ENCODE measurements around the gene NGDN. TPM values are rescaled to one million over a fixed set of nuclear protein-coding genes. Genes with fewer than 3 reads are reported as not detected.
"Not testable (repeated sequence)": the region's sequence is repeated elsewhere in the genome, so short reads cannot be mapped to it uniquely, and the experiment has no call there.

Gene NGDN
- 10 to 100 TPM; 25.4 to 42.6 (median 35.5) TPM for total RNA-seq

- TF ChIP-seq CTCF (IDR thresholded peaks at IDR 0.05) (peak; percentile 60 to 95 (median 91)), EP300 (IDR thresholded peaks at IDR 0.05) (no peak), POLR2A (IDR thresholded peaks at IDR 0.05) (peak in 2 of 4 donors; percentile 72 to 82), POLR2AphosphoS5 (IDR thresholded peaks at IDR 0.05) (peak; percentile 89 to 91)
- Histone ChIP-seq H3K4me1 (peaks cover 7 to 10% (median 7%) of the 10 kb centered on the region in 4 donors), H3K27me3 (no peaks in the 10 kb centered on the region), H3K36me3 (peaks cover 11 to 36% (median 30%) of the 10 kb centered on the region in 4 donors), H3K27ac (peak within 1 kb of the TSS; percentile 80 to 85 (median 84)), H3K9me3 (no peaks in the 10 kb centered on the region), H3K4me3 (peak within 1 kb of the TSS; percentile 75 to 86 (median 79))
- WGBS, 2 donors = 5 to 7% methylated on average over 35 to 41 of the region's 41 CpGs
- DNase-seq = peak; percentile 78 to 95
- peak; percentile 98 for ATAC-seq (ENCODE audit: low FRiP score in 2 of 2)
These were observed at the start of gene NGDN for GRCh38 chr14:23469127-23469905. Gene NGDN, plus strand, starts transcription at chr14:23469703. Its CDS starts 13 bp downstream, at chr14:23469716.

- H3K27ac ChIP-seq = no peak overlapping the region
- no peak for TF ChIP-seq CTCF (IDR thresholded peaks at IDR 0.05)
- no peak for TF ChIP-seq POLR2AphosphoS5 (IDR thresholded peaks at IDR 0.05)
- no peak for TF ChIP-seq POLR2A (IDR thresholded peaks at IDR 0.05)
- TF ChIP-seq EP300 (IDR thresholded peaks at IDR 0.05) = no peak
- no peak overlapping the region for H3K4me3 ChIP-seq
- ATAC-seq (ENCODE audit: low FRiP score in 2 of 2) (no peak), DNase-seq (no peak)
- no peaks in the 10 kb centered on the region for H3K27me3 ChIP-seq
- H3K36me3 ChIP-seq = no peaks in the 10 kb centered on the region
- H3K4me1 ChIP-seq = no peaks in the 10 kb centered on the region
- no peaks in the 10 kb centered on the region for H3K9me3 ChIP-seq
These were observed 47.9 kb upstream of the NGDN start for GRCh38 chr14:23421594-23421993.

- Histone ChIP-seq H3K36me3 (no peaks in the 10 kb centered on the region), H3K9me3 (no peaks in the 10 kb centered on the region), H3K4me3 (no peak overlapping the region), H3K4me1 (no peaks in the 10 kb centered on the region), H3K27me3 (no peaks in the 10 kb centered on the region), H3K27ac (no peak overlapping the region)
- TF ChIP-seq EP300 (IDR thresholded peaks at IDR 0.05) (no peak), POLR2AphosphoS5 (IDR thresholded peaks at IDR 0.05) (no peak), CTCF (IDR thresholded peaks at IDR 0.05) (no peak), POLR2A (IDR thresholded peaks at IDR 0.05) (no peak)
- WGBS, 2 donors = 89 to 91% methylated on average over 6 of the region's 6 CpGs
- ATAC-seq (ENCODE audit: low FRiP score in 2 of 2) = no peak
- no peak for DNase-seq
These were observed 45.8 kb upstream of the NGDN start for GRCh38 chr14:23423657-23424056.

GRCh38 chr14:23425169-23425568 is 44.3 kb upstream of the NGDN start:
- ATAC-seq (ENCODE audit: low FRiP score in 2 of 2) = no peak
- Histone ChIP-seq H3K9me3 (no peaks in the 10 kb centered on the region), H3K27me3 (no peaks in the 10 kb centered on the region), H3K27ac (no peak overlapping the region), H3K4me3 (no peak overlapping the region), H3K4me1 (no peaks in the 10 kb centered on the region), H3K36me3 (no peaks in the 10 kb centered on the region)
- WGBS, 2 donors = 74 to 78% methylated on average over 10 of the region's 10 CpGs
- DNase-seq = no peak
- no peak for TF ChIP-seq CTCF (IDR thresholded peaks at IDR 0.05)
- TF ChIP-seq POLR2A (IDR thresholded peaks at IDR 0.05) = no peak
- no peak for TF ChIP-seq EP300 (IDR thresholded peaks at IDR 0.05)
- no peak for TF ChIP-seq POLR2AphosphoS5 (IDR thresholded peaks at IDR 0.05)

GRCh38 chr14:23425798-23426197 is 43.7 kb upstream of the NGDN start:
- H3K36me3 ChIP-seq; H3K27ac ChIP-seq; ATAC-seq (ENCODE audit: low FRiP score in 2 of 2); H3K9me3 ChIP-seq; H3K4me3 ChIP-seq; DNase-seq; H3K4me1 ChIP-seq; H3K27me3 ChIP-seq: not testable (repeated sequence)
- WGBS, 2 donors = 88 to 93% methylated on average over 1 to 5 of the region's 6 CpGs
